NCI-H2227 treated with DMSO at 0.1 percent for 48 hours (cell line): ENCODE results near the gene PTCD2.
"Not testable (repeated sequence)": the region's sequence is repeated elsewhere in the genome, so short reads cannot be mapped to it uniquely, and the experiment has no call there.

Source experiments
- DNase-seq: peaks from one replicate; lab custom pipeline; 2025; lab: John Stamatoyannopoulos, UW

The PTCD2 gene

DNA sequence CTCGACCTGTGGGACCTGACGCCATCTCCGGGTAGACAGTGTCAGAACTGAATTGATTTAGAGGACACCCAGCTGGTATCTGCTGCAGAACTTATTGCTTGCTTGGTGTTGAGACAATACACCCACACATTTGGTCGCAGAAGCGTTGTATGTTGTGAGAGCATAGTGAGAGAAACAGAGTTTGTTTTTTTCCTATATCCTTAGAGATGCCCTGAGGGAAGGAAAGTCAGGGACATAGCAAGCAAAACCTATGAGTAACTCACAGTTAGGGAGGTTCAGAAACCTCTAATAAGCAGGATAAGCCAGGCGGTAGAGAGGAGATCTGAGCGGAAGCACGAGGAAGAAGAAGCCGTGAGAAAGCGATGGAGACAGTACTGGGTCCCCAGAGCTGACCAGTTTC, 59.8 kb downstream of the PTCD2 start:
- no peak for DNase-seq

DNA sequence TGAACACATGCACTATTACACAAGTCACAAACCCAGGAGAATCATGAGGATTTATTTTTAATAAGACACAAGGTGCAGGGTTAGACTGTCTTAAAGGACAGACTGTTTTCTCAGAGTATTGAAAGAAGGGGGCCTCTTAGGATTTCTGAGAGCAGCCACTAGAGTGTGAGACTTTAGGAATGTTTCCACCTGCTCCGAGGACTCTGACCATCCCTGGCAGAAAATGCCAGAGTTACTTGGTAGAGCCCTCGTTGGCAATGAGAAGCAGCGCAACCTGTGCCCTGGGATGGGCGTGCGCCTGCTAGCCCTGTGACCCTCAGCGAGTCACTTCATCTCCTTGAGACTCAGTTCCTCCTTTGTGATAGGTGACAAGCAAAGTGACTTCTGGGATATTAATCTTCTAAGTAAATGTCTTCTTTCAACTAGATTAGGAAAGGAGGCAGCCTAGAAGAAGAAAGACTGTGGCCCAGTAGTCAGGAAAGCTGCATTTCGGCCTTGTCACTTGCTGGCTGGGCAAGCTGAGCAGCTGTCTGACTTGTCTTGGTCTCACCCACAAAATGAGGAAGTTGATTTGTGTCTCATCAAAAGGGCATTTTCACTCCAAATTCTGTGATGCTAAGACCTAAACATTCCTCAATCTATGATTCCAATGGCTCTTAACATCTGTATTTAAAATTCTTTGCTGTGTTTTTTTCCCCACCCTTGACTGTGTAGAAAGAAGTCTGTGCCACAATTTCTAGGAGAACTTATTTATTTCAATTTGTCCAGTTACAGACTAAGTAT, 60.5 kb downstream of the PTCD2 start:
- no peak for DNase-seq

DNA sequence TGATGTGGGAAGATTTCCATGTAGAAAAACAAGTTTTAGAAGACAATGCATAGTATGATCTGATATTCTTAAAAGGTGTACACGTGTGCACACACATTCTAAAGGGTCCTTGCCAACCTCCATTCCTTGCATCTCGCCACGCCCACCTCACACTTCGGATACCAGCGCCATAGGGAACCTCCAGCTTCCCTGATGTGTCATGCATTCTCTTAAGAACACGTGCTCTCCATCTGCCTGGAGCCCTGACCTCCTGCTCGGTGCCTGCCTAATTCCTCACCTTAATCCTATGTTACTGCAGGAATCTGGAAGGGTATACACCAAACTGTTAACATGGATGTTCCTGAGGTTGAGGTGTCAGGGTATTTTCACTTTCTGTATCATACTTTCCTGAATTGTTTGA, 63.1 kb downstream of the PTCD2 start:
- no peak for DNase-seq

DNA sequence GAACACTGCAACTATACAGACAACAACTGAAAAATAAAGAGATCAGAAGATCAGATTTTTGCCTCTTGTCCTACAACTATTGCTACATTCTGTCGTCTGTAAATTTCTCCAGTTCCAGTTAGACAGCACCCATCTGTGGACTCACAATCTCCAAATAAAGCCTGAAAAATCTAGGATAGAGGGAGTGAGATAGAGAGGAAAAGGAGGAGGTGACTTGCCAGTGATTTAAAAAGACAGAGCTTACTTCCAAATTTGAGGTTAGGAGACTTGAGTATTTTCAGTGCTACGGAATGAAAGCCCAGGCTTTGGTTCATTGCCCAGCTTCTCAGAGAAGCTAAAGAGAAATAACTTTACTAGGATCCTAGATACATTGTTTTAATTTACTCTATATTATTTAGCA, 63.6 kb downstream of the PTCD2 start:
- DNase-seq, result no peak

DNA sequence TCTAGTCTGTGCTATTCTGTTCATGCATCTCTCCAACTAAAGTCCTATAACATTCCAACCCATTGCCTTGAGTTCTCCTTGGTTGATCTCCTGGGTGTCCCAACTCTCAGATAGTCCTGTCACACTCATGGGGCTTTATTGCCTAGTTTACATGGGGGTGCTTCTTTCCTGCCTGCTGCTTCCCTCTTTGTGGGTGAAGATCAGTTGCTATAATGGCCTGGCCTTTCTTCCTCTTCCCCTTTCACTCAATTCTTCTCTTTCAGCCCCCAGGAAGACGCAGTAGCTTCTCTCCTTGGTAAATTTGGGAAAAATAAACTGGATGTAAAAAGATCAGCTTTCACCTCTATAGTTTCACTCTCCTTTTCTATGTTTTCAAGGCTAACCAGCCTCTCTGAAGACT, 66.5 kb downstream of the PTCD2 start:
- no peak for DNase-seq

DNA sequence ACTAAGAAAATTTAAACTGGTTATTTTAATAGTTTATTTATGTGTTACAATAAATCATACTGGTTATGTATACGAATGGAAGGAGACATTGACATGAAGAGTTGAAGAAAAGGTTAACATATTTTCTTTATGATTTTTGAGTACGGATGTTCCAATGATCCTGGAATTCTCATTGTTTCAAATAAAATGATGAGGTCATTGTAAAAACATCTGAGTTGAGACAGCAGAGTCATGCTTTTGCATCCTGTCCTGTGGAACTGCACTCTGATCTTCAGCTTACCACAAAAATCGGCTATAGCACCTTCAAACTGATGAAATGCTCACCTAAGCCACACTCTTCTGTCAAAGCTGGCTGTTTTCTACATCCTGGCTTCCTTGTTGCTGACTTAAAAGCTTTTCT, 67.8 kb downstream of the PTCD2 start:
- no peak for DNase-seq

DNA sequence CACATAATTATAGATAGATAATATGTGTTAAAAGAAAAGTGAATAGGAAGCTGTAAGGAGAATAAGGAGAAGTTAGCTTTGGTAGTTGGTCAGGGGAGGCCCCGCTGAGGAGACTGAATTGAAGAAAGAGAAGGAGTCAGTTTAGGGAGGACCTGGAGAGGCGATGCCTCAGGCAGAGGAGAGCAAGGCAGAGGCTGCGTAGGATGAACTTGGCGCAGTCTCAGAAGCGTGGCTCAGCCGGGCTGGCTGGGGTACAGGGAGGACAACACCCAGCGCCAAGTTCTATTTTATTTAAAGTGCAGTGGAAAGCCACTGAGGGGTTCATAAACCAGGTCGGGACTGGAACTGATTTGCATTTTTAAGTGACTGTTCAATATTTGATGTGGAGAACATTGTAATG, 68.5 kb downstream of the PTCD2 start:
- no peak for DNase-seq

DNA sequence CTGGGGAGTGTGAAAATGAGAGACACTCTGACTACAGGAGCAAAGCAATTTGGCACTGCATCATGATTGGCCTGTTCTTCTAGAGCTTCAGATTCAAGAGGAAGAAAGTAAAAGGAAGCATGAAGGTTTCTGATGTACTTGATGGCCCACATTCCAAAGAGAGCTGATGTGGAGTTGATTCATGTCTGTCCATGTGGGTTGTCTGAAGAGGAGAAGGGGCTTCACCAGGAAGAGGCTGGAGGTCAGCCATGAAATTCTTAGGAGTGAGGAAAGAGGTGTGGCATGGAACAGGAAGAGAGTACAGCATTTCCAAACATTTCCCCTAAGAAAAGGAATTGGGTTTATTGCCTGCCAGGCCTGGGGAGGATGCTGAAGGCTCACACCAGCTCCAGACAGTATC, 70.7 kb downstream of the PTCD2 start:
- DNase-seq, result no peak

DNA sequence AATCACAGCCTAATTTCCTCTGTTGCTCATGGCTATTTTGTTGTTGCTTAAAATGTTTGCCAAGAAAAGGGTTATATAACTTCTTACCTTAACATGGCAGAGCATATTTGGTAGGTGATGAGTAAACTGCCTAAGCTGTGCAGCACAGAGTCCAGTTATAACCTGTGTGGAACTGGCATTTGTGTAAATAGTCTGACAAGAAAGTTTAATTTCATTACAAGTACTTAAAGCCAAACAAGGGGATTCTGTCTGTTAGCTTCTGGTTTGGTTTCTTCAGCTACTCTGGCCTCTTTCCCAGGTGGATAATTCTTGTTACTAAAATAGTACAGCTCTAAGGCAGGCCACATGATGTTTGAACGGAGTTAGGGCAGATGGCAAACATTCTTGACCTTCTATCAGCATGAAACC, 72.2 kb downstream of the PTCD2 start:
- no peak for DNase-seq

DNA sequence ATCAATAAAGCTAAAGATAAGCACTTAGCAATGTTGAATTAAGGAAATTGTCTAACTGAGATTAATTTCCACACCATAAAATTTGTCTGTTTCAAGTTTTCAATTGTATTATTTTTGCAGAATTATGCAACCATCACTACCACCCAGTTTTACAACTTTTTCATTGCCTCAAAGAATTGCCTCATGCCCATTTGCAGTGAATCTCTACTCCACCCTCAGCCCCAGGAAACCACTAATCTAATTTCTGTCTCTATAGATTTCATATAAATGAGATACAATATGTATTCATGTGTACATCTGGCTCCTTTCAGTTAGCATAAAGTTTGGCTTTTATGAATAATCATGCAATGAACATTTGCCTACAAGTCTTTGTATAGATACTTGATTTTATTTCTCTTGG, 72.9 kb downstream of the PTCD2 start:
- DNase-seq, result no peak

DNA sequence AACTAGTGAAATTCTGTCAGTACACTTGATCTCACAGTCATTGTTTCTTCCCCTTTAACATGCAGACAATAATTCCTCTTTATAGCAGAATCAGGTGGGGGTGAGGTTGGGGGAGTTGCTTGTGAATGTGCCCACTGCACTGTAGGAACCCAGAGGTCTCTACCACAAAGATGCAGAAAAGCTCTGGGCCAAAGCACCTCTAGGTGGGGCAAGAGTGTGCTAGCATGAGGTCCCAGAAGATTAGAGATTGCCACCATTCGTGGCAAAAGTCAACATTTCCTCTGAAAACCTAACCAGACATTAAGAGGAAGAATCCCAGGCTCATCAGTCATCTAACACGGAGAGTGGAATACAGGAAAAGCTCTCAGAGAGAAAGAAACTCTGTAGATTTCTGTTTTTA, 74.5 kb downstream of the PTCD2 start:
- no peak for DNase-seq

DNA sequence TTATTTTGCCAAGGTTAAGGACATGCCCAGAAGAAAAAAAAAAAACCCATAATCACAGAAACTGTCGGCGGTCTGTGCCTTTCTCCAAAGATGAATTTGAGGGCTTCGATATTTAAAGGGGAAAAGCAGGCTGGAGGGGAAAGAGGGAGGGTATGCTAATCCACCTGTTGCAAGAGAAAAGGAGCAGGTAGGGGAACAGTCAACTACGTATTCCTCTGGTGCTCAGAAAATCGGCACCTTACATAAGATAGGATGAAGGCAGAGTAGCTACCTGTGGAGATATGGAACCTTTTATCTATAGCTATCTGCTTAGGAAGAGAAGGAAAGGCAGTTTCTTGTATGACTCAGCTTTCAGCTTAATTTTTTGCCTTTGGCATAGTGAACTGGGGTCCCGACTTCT, 77.7 kb downstream of the PTCD2 start:
- DNase-seq, result no peak

DNA sequence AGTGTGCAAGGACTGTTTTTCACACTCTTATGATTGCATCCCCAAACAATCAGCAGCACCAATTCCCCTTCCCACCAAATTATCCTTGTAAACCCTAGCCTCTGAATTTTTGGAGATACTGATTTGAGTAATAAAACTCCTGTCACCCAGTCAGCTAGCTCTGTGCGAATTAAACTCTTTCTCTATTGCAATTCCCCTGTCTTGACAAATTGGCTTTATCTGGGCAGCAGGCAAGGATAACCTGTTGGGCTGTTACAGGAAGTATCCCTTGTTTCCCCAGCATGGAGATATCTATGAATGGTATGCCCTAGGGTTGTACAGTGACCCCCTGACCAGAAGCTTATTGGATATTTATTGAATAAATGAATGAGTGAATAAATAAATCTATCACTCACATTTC, 80.8 kb downstream of the PTCD2 start:
- no peak for DNase-seq

DNA sequence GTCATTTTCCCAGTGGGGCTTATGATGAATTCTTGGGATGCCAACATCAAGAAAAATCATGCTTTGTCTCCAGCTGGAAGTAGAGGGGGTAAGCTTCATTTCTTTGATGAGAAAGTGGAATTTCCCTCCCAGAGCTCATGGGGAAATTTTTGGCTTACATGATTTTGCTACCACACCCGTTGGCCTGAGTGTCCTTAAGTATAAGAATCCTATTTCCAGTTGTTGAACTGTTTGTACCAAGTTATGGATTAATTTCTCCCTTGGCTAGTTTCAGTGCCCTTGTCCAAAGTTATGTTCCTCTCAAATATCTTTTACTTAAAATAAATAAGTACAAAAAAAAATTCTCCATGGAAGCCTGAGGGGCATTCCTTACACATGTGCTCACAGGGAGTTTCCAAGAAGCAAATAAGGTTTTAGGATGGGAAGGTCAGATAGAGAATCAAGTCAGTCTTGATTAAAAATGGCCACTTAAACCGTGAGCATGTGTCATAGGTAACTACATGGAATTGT, 82.3 kb downstream of the PTCD2 start:
- no peak for DNase-seq

DNA sequence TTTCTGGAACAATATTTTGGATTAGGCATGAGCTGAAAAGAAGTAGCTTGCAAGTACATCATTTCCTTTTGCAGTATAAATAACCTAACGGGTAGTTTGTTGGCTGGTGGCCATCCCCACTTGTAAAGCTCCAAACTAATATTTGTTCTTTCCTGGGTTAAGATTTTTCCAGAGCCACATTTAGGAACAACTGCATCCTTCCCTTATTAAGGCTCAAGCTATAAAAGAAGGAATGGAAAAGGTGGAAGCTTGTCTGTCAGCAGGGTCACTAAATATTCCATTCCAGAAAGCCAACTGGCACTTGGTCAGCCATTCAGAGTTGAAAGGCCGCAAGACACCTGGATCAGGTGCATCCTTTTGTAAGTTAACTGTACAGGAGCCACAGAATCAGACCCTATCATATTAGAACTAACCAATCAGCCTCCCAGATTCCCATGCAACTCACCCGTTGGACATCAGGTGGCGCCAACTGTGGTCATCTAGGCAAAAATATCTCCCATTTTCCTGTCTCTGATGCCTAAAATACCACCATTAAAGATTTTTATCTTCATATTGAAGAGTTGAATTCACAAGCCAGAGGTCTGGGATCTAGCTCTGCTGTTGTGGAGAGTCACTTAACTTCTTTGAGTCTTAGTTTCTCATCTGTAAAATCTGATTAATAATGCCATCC, 82.9 kb downstream of the PTCD2 start:
- DNase-seq, result no peak

DNA sequence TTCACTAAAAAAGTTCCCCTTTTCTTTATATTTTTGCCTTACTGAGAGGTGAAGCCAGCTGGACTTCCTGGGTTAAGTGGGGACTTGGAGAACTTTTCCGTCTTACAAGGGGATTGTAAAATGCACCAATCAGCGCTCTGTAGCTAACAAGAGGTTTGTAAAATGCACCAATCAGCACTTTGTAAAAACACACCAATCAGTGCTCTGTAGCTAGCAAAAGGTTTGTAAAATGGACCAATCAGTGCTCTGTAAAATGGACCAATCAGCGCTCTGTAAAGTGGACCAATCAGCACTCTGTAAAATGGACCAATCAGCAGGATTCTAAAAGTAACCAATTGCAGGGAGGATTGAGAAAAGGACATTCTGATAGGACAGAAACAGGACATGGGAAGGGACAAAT, 84.6 kb downstream of the PTCD2 start:
- not testable (repeated sequence) for DNase-seq

DNA sequence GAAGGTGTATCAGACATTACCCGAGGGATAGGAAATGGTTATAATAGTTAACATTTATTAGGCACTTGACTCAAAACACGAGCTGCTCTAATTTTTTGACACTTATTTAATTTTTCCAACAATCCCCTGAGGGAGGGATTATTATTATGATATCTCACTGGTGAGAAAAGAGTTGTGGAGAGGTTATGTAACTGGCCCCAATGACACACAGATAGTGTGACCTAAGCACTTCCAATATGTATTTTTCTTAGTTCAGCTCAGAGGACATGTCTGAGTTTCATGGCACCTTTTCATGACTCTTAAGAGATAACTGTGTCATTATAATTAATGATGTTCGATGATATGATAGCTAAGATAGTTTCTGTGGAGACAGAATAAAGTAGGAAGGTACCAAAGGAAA, 86.9 kb downstream of the PTCD2 start:
- DNase-seq, result no peak

DNA sequence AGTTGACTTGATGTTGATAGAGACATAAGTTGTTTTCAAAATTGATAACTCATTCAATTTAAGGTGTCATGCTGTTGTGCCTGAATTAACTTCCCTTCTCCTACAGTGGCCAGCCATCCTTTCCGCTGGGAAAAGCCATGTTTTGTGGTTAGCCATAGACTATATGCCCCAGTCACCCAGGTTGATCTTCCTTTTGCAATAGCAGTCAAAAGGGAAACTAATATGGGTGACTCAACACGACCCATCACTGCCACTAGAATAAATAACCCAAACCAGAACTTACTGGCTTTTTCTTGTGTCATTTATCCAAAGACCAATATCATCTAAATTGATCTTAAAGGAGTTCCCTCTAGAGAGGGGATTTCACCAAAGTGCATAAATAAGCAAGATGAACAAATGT, 87.4 kb downstream of the PTCD2 start:
- DNase-seq, result no peak

DNA sequence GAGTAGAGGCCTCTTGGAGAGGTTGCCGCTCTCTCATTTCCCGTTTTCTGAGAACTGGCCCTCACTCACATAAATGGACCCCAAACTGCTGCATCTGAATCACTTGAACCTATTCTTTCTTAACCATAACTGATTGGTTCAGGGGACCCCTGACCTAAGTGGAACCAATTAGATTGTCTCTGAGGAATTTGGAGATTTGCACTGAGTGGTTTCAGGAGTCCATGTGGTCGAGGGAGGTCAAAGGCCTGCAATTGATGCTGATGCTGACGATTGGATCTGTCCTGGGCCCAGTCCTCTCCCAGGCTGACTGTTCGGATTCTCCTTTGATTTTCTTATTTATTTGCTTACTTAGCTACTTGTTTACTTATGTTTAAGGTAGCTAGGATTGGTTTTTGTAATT, 88.0 kb downstream of the PTCD2 start:
- no peak for DNase-seq

DNA sequence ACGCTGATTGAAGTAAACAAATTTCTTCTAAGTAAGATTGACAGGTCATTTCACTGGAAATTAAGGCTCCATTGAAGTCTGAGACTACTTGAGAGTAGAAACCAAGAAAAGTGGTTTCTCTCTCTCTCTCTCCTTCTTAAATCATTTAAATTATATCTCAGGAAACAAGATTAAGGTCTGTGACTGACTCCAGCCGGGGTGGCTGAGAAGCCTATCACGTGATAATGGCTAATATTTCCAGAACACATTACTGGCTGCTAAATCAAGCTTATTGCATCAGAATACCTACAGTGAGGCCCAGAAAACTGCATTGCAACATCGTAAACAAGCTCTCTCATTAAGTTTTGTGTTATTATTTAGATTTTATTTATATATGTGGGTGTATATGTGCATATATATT, 88.4 kb downstream of the PTCD2 start:
- DNase-seq, result no peak

DNA sequence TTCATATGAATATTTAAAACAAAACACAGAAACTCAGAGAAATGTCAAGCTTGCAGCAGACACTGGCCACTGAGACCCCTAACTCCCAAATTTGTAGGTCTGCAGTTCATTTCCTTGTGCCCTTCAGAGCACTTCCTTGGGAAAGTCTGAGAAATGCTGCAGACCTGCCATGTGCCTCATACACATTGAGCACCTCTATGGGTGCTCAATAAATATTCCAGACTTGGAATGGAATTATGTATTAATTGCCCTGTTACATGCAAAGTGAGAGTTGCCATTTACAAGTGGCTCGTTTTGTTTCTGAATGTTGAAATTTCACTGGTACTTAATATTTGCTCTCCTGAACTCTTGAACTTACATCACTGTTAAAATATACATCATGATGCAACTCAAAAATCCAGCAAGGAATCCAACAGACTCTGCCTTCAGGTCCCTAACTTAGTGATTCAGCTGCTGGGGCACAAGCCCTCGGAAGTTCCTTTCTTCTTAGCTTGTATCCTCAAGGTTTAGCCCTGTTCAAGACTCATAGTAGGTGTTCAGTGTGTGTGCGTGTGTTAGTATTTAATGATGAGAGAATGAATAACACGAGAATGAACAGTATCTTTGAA, 90.6 kb downstream of the PTCD2 start:
- DNase-seq, result no peak

DNA sequence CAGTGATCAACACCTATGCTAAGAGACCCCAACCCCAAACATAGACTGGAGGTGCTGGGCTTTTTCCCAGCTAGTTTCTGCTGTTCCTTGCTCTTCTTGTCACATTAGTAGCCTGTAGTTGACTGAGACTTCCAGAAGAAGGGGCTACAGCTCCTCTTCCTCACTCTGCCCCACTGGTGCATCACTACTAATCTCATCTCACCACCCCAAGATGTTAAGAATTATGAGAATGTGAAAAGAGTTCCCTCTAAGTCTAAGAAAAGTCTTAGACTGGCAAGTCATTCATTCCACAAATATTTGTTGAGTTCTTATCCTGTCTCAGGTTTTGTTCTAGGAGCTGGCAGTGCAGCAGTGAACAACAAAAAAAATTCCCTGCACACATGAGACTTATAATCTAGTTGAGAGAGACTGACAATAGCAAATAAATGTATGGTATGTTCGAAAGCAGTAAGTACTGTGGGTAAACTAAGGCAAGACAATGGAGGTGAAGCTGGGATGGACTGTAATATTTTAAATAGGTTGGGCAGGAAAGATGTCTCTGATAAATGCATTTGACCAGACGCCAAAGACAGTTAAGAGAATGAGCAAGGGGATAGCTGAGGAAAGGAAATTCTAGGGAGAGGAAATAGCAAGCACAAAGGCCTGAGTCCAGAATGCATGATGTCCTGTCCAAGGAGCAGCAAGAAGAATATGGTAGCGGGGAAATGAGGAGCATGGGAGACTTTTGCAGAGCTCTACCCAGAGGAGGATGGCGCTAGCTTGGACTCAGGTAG, 92.3 kb downstream of the PTCD2 start:
- DNase-seq, result no peak
